WI38 (cell line): Measurements from ENCODE around the gene TCAP.

ENCODE experiments used
- H3K4me3 ChIP-seq: 2 replicates; pipeline ENCODE4 v1.5.1; 2011; ENCODE audit warnings: low read depth, mild to moderate bottlenecking, control low read depth, low read length
- CTCF ChIP-seq: IDR thresholded peaks from 2 replicates; pipeline ENCODE4 v1.5.1; 2012; ENCODE audit warnings: low read depth, mild to moderate bottlenecking, control low read depth, low read length

TCAP gene

GRCh38 chr17:39683295-39683939 lies 18.3 kb downstream of the TCAP start:
- no peak for TF ChIP-seq CTCF
- no peak overlapping the region for H3K4me3 ChIP-seq

- no peak overlapping the region for H3K4me3 ChIP-seq
- TF ChIP-seq CTCF = no peak
Measured at GRCh38 chr17:39684369-39685192, 19.4 kb downstream of the TCAP start.

- H3K4me3 ChIP-seq = peak overlapping the region; percentile 83
- TF ChIP-seq CTCF = no peak
Measured at GRCh38 chr17:39687101-39687545, 22.0 kb downstream of the TCAP start.

DNA sequence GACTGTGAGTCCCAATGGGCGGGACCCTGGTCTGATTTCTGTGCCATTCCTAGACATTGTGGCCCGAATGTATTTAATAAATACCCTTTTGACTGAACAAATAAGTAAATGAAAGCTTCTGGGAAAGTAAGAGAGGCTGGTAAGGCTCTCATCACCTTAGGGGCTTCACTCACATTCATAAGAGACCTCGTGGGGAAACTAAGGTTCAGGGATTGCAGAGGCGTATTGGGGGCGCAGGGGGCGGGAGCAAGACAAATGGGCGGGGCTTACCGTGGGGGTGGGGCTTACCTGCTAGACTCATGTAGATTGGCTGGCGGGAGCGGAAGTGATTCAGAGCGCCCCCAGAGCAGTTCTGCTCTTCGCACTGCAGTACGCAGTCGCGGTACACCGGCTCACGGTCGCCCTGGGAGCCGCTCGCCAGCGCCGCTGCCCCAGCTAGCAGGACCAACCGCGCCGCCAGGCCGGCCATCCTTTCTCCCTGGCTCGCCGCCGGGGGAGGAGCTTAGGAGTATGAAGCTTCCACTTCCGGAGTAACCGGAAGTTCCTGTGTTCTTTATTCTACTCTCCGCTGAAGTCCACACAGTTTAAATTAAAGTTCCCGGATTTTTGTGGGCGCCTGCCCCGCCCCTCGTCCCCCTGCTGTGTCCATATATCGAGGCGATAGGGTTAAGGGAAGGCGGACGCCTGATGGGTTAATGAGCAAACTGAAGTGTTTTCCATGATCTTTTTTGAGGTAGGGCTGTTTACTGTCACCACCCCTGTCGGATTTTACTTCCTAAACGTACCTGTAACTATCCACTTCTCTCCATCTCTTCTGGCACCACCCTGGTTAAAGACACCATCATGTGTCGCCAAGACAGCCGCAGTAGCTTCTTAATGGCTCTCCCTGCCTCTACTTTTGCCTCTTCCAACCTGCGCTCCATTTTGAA lies 22.7 kb downstream of the TCAP start, which contains the start of gene PGAP3:
PGAP3 (minus strand) TSS at position 512 of the 929 bp plus-strand sequence; CDS start at position 469, 43 bp downstream.
- H3K4me3 ChIP-seq = peak within 1 kb of the TSS; percentile 83
- TF ChIP-seq CTCF = no peak

DNA sequence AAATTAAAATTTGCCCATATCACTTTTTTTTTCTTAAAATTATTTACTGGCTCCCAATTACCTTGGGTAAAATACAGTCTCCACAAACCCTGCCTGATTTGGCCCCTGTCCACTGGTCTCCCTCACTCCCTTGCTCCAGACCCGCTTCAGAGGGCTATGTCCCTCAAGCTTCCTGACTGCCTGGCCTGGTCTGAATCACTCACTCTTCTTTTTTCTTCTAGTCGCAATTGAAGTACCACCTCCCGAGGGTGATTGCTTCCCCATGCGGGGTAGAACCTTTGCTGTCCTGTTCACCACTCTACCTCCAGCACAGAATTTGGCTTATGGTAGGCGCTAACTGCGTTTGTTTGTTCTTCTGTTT lies 23.3 kb downstream of the TCAP start:
- TF ChIP-seq CTCF = no peak
- peak overlapping the region; percentile 83 for H3K4me3 ChIP-seq

- peak overlapping the region; percentile 83 for H3K4me3 ChIP-seq
- TF ChIP-seq CTCF = no peak
Measured at GRCh38 chr17:39688945-39689344, 23.8 kb downstream of the TCAP start.
